G401.6 (cell line): ENCODE data around the gene WDR83.
"Not testable (repeated sequence)": the region's sequence is repeated elsewhere in the genome, so short reads cannot be mapped to it uniquely, and the experiment has no call there.

Experiments
- FAIRE-seq: peaks from 2 replicates; lab custom pipeline; 2012; peaks lifted over from hg19 to GRCh38; lab: Jason Lieb, UNC

The WDR83 gene

DNA sequence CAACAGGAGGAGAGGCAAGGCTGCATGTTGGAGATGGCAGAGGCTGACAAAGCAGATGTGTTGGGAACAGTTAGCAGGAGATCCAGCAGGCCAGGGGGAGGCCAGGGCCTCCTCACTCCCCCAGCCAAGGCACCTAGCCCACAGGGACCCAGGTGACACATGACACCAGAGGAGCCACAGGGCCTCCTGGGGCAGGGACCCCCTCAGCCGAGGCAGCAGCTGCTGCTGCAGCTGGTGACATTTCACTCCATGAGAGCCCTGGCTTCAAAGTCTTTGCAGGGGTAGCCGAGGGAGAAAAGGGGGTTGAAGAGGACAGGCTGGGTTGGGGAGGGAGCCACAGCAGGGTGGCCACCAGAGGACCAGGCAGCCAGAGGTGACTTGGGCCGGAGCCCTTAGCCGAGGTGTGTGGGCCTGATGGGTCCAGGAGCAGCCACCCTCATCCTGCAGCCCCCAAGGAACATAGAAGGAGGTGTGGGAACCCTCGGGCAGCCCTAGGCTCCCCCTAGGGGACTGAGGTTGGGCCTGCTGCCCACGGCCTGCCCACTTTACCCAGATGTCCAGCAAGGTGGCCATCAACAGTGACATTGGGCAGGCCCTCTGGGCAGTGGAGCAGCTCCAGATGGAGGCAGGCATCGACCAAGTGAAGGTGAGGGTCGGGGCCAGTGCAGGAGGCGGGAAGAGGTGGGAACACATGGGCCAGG lies 21.0 kb downstream of the WDR83 start, which contains the start of gene GNG14:
TSS of gene GNG14 (plus strand) at position 503 of the 701 bp plus-strand sequence. CDS start at position 554, 51 bp downstream.
- FAIRE-seq = no peak

DNA sequence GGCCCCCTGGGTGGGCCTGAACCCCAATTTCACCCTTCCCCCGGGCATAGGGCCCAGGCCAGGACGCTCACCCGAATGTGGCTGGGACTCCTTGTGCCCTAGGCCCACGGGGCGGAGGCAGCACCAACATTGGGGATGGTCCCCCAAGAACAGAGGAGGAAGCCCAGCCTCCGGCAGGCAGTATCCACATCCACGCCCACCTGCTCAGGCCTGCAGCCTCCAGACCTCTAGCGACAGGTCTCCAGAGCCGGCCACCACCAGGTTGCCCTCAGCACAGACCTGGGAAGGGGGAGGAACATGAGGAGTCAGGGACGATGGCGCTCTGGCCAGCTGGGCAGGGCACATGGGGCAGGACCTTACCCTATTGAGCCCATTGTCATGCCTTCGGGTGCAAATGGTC lies 22.4 kb downstream of the WDR83 start:
- FAIRE-seq = no peak

DNA sequence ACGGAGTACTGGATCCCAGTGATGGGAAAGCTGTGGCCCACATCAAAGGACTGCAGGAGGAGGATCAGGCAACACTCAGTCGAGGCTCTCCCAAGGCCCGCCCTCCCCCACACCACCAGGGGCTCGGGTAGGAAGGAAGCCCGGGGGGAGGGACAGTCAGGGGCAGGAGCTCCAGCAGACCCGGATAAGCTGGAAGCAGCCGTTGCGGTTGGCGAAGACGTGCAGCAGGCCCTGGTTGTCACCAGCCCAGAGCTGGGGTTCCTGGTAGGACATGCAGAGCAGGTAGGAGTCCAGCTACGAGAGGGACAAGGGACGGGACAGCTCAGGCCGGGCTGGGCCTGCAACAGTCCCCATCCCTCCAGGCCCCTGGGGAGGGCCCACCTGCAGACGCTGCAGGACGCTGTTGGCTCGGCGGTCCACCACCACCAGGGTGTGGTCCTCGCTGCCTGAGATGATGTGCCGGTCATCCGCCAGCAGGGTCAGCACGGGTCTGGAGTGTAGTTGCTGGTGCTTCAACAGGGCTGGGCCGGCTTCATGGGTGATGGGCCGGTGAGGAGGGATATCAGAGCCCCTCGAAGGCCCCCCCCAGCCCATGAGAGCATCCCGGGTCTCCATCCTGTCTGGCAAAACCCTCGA lies 23.1 kb downstream of the WDR83 start:
- FAIRE-seq = no peak

DNA sequence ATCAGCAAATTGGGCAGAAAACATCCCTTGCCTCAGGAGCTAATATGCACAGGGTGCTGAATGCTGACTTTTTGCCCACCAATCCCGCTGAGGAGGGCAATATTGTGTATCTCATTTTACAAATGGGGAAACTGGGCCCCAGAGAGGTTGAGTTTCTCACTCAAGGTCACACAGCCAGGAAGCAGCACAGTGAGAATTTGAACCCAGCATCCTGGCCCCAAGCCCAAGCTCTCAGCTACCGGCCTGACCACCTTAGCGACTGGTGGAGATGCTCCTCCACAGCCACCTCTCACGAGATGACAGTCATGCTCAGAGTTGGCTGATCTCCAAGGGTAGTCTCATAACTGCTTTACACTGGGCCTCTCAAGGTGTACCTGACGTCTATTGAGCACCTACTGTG lies 26.4 kb downstream of the WDR83 start:
- no peak for FAIRE-seq

DNA sequence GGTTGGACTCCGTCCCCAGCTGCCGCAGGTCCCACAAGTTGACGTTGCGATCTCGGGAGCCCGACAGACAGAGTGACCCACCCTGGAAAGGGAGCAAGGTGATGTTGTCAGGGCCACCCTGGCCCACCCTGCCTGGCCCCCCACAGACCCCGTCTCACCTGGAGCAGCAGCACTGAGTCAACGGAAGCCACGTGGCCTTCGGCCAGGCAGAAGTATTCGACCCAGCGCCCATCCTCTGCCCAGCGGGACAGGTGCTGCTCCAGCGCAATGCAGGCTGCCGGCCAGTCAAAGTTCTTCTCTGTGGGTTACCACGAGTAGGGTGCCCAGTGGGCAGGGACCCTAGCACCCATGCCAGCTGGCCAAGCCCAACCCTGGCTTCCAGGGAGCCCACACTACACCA lies 28.0 kb downstream of the WDR83 start:
- FAIRE-seq = no peak

DNA sequence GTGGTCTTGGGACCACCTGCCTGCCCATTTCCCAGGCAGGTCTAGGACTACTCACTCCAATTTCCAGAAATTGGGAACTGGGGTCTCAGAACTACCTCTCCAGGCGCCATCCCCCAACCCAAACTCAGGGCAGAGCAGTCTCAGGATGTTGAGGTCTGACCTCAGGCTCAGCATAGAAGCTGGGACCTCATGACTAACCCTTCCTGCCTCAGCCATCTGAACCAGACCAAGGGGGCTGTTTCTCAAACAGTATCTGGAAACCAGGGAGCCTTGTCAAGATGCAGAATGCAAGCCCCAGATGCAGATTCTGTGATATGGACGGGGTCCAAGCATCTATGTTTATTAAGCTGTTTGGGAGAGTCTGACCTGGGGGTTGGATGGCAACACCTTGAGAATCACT lies 28.5 kb downstream of the WDR83 start:
- FAIRE-seq = no peak

DNA sequence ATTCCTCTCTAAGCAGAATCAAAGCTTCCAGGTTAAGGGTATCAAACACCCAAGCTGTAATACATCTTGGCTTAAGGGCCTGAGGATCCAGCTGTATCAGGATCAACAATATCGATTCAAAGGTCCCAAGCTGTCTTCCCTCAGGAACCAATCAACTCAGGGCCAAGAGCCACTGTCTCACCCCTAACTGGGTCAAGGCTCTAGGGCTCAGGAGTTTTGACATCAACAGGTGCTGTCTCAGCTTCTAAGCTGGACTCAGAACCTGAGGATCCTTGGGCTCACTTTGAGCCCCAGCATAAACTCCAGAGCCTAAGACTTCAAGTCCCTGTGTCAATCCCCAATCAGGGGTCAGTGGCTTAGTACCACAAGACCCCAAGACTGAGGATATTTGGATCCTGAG lies 28.9 kb downstream of the WDR83 start:
- no peak for FAIRE-seq

DNA sequence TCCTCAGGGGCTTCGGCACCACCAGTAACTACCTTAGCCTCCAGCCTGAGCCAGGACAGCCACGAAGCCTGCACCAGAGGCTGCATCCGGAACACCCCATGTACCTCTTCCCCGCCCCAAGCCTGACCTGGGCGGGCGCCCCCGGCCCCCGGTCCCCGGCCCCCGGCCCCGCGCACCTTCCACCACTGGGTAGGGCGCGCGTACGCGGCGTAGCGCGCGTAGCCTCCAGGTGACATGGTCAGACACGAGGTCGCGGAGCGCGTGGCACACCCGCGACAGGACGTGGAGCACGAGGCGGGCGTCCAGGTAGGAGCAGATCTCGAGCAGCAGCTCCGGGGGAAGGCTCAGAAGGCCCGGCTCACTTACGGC lies 29.4 kb downstream of the WDR83 start:
- FAIRE-seq = no peak

DNA sequence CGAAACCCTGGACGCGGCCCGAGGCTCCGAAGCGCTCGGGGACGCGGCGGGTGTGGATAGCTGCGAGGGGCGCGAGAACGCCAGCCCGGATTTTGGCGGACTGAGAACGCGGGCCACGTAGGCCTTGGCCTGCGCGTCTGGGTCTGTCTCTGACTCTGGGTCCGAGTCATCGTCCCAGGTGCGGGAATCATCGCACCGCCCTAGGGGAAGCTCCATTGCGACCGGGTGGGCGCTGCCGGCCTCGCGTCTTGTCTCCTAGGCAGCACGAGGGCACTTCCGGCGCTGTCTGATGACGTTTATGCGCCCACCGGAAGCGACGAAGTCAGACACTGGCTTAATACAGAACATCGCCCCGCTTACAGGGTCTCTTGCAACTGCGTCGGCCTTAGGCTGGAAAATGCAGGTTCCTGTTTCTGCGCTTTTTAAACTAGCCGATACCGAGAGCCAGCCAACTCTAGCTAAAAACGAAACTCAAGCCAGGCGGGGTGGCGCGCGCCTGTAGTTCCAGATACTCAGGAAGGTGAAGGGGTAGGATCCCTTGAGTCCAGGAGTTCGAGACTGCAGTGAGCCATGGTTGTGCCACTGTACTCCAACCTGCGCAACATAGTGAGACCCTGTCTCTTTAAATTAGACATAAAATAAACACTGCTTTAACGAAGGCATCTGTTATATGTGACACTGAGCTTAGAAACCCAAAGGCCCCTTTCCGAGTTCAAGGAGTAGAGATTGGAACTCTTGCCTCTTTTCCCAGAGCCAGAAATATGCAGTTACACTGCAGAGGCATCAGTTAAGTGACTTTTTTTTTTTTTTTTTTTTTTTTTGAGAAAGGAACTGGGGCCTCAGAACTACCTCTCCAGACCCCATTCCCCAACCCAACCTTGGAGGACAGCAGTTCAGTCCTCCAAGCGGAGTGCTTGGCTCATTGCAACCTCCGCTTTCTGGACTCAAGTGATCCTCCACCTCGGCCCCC lies 30.0 kb downstream of the WDR83 start, which contains the start of gene FBXW9:
TSS of gene FBXW9 (minus strand) at position 266 of the 970 bp plus-strand sequence. CDS start at position 216, 50 bp downstream.
- peak; percentile 86 for FAIRE-seq

DNA sequence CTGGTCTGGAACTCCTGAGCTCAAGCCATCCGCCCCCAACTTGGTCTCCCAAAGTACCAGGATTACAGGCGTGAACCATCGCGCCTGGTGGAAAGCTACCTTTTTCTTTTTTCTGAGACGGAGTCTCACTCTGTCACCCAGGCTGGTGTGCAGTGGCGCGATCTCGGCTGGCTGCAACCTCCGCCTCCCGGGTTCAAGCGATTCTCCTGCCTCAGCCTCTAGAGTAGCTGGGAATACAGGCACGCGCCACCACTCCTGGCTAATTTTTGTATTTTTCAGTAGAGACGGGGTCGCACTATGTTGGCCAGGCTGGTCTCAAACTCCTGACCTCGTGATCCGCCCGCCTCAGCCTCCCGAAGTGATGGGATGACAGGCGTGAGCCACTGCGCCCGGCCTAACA lies 30.8 kb downstream of the WDR83 start:
- not testable (repeated sequence) for FAIRE-seq

DNA sequence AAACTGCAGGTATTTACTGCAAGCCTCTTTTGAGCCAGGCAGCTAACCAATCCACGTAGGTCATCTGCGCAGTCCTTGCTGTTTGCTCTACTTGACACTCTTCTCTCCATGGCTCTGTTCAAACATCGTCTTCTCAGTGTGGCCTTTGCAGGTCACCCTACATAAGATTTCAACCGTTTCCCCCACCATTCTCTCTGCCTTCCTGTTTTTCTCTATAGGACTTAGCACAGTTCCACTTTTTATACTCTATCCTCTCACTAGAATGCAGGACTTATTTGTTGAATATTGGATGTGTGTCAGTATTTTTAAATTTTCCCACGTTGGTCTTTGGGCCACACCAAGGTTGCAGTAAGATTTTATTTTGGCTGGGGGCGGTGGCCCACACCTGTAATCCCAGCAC lies 31.5 kb downstream of the WDR83 start:
- FAIRE-seq = no peak

DNA sequence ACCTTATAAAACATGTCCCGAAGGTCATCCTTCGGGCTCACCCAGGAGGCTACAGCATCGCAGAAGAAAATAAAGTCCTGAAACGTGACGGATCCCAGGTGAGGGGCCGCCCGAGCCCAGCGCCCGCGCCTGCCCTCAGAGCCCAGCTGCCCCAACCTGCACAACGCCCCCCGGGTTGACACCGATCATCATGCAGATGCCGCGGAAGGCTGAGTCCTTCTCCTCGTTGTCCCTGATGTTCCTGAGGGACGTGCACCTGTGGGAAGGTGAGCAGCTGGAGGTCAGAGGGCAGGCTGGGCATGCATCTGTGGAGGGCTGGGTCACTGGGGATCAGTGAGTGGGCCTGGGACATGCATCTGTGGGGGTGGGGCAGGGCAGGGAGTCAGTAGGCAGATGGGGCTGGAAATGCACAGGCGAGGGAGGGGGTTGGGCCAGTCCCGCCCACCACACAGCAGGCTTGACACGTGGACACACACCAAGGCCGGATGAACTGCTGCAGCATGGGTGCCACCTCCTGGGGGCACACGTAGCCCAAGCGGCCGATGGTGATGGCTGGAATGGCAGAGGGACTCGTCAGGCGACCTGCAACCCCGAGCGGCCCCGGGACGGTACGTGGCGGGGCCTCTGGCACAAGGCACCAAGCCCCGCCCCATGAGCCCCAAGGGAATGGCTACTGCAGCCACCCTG lies 35.1 kb downstream of the WDR83 start:
- FAIRE-seq = no peak

DNA sequence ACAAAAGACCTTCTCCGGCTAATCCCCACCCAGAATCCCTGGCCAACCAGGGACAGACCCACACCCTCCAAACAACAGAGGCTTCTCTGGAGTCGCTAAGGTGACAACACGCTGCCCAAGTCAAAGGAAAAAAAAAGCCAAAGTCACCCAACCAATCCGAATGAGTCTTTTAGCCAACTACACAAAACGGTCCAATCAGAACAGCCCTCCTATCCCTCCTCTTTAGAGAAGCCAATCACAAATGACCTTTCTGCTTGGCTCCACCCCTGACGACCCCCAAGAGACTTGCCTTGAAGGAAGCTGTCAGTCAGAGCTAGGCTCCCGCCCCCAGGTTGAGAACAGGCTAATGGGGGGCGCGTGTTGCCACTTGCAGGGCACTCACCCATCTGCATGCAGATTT lies 36.4 kb downstream of the WDR83 start:
- FAIRE-seq = peak; percentile 97

DNA sequence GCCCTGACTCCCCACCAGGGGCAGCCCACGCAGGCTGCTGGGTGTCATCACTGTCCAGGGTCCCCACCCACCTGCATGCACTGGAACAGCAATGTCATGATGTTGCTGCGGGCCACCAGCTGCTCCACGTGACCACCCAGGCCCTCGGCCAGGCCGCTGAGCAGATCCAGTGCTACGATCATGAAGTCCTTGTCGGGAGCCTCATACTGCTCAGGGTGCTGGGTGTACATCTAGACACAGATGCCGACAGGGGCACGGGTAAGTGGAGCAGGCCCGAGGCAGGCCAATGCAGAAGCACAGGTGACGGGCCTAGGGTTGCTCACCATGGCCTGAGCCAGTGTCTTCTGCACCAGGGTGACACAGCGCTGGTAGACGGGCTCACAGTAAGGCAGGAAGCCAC lies 38.6 kb downstream of the WDR83 start:
- FAIRE-seq = no peak

DNA sequence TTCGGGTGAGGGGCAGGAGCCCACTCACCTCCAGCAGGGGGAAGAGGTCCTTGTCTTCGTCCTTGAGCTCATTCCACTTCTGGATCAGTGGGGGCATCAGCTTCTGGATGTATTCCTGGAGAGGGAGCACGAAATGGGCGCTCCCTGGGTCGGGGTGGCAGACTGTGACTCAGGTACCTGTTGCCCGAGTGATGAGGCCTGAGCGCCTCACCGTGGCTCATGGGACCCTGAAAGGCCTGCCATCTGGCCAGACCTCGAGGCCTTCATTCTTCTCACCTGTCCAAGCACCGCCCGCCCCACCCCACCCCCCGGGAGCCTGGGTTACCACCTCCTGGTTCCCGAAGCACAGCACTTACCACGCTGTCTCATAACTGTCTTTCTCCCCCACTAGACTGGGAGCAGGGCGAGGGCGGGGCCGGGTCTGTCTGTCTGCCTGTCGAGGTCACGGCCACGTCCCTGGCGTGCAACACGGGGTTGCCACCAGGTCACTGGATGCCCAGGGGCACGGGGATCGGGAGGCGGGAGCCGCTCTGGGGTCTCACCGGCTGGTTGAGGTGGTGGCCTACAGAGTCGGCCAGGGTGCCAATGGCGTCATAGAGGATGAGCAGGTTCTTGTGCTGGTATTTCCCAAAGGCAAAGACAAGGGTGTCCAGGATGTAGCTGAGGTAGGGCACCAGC lies 39.2 kb downstream of the WDR83 start:
- no peak for FAIRE-seq

DNA sequence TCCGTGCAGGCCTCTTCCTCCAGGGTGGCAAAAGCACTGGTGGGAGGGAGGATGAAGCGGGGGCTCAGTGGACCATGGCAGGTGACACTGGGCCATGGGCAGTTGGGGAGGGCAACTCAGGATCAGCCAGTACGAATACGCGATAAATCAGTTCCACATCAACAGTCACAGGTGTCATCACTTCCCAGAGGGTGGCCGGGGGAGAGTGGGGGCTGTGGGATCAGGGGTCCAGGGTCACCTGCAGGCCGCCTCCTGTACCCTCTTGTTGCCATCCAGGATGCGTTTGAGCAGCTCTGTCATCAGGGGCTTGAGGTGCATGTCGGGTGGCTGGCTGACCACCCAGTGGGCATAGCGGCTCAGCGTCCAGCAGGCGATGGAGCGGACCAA lies 39.7 kb downstream of the WDR83 start:
- FAIRE-seq = no peak

DNA sequence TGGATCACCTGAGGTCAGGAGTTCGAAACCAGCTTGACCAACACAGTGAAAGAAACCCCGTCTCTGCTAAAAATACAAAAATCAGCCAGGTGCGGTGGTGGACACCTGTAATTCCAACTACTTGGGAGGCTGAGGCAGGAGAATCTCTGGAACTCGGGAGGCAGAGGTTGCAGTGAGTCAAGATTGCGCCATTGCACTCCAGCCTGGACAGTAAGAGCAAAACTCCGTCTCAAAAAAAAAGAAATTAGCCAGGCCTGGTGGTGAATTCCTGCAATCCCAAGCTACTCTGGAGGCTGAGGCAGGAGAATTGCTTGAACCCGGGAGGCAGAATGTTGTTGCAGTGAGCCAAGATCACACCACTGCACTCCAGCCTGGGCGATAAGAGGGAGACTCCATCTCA lies 42.0 kb downstream of the WDR83 start:
- FAIRE-seq = no peak

DNA sequence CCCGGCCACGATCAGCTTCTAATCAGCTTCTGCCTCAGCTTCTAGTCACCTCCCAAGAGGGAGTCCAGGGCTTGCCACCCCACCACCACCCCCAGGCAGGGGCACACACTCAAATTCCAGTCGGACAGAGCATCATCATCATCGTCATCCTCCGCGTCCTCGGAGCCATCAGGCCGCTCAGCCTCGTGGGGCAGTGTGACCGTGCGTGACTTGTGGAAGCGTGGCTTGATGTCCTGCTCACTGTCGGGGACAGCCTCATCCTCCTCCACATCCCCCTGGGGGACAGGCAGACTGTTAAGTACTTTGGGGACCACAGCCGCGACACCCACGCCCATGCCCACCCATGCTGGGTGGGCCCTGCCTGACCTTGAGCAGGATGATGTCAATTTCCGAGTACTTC lies 44.6 kb downstream of the WDR83 start:
- FAIRE-seq = no peak

DNA sequence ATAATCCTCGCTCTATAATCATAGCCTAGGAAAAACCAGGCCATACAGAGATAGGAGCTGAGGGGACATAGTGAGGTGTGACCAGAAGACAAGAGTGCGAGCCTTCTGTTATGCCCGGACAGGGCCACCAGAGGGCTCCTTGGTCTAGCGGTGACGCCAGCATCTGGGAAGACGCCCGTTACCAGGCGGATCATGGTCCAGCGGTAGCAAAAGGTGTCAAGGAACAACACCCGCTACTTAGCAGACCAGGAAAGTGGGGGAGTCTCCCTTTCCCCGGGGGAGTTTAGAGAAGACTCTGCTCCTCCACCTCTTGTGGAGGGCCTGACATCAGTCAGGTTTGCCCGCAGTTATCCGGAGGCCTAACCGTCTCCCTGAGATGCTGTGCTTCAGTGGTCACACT lies 45.5 kb downstream of the WDR83 start:
- peak; percentile 25 for FAIRE-seq

DNA sequence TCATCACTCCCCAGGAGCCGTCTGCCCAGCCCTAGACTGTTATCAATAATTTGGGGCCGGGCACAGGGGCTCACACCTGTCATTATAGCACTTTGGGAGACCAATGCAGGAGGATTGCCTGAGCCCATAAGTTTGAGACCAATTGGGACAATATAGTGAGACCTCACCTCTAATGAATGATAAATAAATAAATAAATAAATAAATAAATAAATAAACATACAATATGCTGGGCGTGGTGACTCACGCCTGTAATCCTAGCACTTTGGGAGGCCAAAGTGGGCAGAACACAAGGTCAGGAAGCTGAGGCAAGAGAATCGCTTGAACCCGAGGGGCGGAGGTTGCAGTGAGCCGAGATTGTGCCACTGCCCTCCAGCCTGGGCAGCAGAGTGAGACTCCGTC lies 46.7 kb downstream of the WDR83 start:
- not testable (repeated sequence) for FAIRE-seq

DNA sequence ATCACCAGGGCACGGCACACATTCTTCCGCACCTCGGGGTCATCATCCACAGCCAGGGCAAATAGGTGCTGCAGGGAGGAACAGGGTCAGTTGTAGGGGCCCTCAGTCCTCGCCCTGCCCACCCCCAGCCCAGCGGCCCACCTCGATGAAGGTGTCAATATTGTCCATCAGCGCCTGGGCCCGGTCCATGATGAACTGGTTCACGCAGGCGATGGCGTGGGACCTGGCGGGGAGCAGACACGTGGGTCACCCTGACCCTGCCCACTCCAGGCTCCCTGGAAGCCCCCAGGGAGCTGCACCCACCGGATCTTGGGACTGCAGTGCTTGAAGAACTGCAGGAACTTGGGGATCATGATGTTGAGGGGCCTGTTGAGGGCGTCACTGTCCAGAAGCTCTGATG lies 48.5 kb downstream of the WDR83 start:
- no peak for FAIRE-seq

DNA sequence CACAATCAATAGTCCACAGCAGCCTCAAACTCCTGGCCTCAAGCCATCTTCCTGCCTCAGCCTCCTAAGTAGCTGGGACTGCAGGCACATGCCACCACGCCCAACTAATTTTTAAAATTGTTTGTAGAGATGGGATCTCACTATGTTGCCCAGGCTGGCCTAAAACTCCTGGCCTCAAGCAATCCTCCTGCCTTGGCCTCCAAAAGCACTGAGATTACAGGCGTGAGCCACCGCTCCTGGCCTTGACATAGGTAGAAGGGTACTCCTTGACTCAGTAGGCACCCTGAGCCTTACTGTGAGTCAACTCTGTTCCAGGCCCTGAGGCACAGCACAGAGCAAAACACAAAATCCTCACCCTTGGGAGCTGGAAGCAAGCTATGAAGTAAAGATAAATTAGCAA lies 49.3 kb downstream of the WDR83 start:
- FAIRE-seq = no peak
